Measurements from ENCODE around the gene POC1A. TPM values are rescaled to one million over a fixed set of nuclear protein-coding genes. Genes with fewer than 3 reads are reported as not detected.

Gene POC1A
- total and polyA plus RNA-seq, 2 of the 4 experiments (the other 2 are of a cell fraction), result 10.6 to 11.5 TPM

- in situ Hi-C loops (cut with MboI; ENCODE audit: low sequenced_read_pairs), result no loop called here
- no peak overlapping the region for H3K14ac ChIP-seq (replicated peaks; ENCODE audit: low read depth, low read length)
- peaks cover 10% of the 10 kb centered on the region for H3K4me1 ChIP-seq (ENCODE audit: control insufficient read depth, insufficient read depth, low read length)
- H3K27ac ChIP-seq (ENCODE audit: insufficient read depth, low read length), result no peak overlapping the region
- no peak overlapping the region for H3K18ac ChIP-seq (ENCODE audit: low read depth, low read length)
- peak overlapping the region; percentile 66 for H2AK9ac ChIP-seq (replicated peaks; ENCODE audit: low read depth, low read length, poor library complexity)
- H3K9me1 ChIP-seq (ENCODE audit: insufficient read depth, low read length), result peaks cover 13% of the 10 kb centered on the region
- H2AFZ ChIP-seq (replicated peaks; ENCODE audit: low read length, poor library complexity), result peak overlapping the region; percentile 52
- CTCF ChIA-PET, result interaction anchor here (0.7 to 1.1 kb wide), 3 partner anchors 12 to 37 kb away, joined by 3 to 4 read pairs (median 4); no protein-coding TSS in a partner anchor
- H3K9ac ChIP-seq (ENCODE audit: low read depth, low read length), result no peak overlapping the region
- DNase-seq (no peak), ATAC-seq (ENCODE audit: low read depth) (peak; percentile 40)
- POLR2A ChIA-PET (ENCODE audit: unreplicated experiment), result no interaction called here
- H3K79me1 ChIP-seq (ENCODE audit: low read depth in 1 of 2, low read length in 2 of 2), result 0 out of 4 replicates have a peak, but pooled peaks cover 0 to 5% of the 10 kb centered on the region in 2 experiments
- no peak overlapping the region for H3K56ac ChIP-seq (ENCODE audit: extremely low read depth, insufficient read depth, low read length)
- H3K4me2 ChIP-seq (ENCODE audit: low read depth, low read length), result no peak overlapping the region
- WGBS, 2 experiments (ENCODE audit: extremely low coverage in 2 of 2, insufficient read length in 1 of 2), result 88% methylated on average over 5 of the region's 10 CpGs; no CpG with 5 or more reads in 1 of the 2 experiments
- no peaks in the 10 kb centered on the region for H4K20me1 ChIP-seq (ENCODE audit: insufficient read depth, low read length)
- no peak overlapping the region for H2BK15ac ChIP-seq (ENCODE audit: low read depth, low read length)
- no peak overlapping the region for H2BK20ac ChIP-seq (ENCODE audit: low read depth, low read length)
- H2AK5ac ChIP-seq (ENCODE audit: low read depth, low read length), result no peak overlapping the region
- no peak overlapping the region for H4K5ac ChIP-seq (ENCODE audit: low read depth, low read length)
- H3K27me3 ChIP-seq (ENCODE audit: control insufficient read depth, insufficient read depth, low read length), result no peaks in the 10 kb centered on the region; the same call in 1 of the 2 replicates
- TF ChIP-seq CTCF (conservative IDR thresholded peaks at IDR 0.05; ENCODE audit: low read depth, low read length), result peak; percentile 32
- no peak for TF ChIP-seq MAZ (IDR thresholded peaks at IDR 0.05; ENCODE audit: borderline replicate concordance, low read depth, low read length)
- no peak overlapping the region for H3K4me3 ChIP-seq (ENCODE audit: insufficient read depth, low read depth, low read length)
- dilution Hi-C loops (cut with HindIII; ENCODE audit: low sequenced_read_pairs, unreplicated experiment), result no loop called here
- no TSS peak for BruUV-seq (replicated peaks)
- no peak overlapping the region for H4K8ac ChIP-seq (ENCODE audit: low read depth in 2 of 2, low read length in 2 of 2)
- no peak overlapping the region for H4K91ac ChIP-seq (ENCODE audit: insufficient read depth, low read depth, low read length)
- H3K4ac ChIP-seq (ENCODE audit: low read depth, low read length), result no peak overlapping the region
- no peak overlapping the region for H2BK120ac ChIP-seq (ENCODE audit: low read depth, low read length)
- no peak overlapping the region for H2BK5ac ChIP-seq (ENCODE audit: low read depth, low read length, poor library complexity, severe bottlenecking)
- no peak overlapping the region for H3K23ac ChIP-seq (ENCODE audit: low read depth, low read length)
- no peaks in the 10 kb centered on the region for H3K9me3 ChIP-seq (ENCODE audit: control insufficient read depth, insufficient read depth, low read length)
- intact Hi-C loops (cut with micrococcal nuclease), result no loop called here
- H3K36me3 ChIP-seq (ENCODE audit: control insufficient read depth, insufficient read depth, low read length), result no peaks in the 10 kb centered on the region
Observed at GRCh38 chr3:52041118-52041731, 113.0 kb downstream of the POC1A start.

All from IMR-90 (cell line).